HG03460 (cell line): ENCODE data around the gene GMPS.
"Not testable (repeated sequence)": the region's sequence is repeated elsewhere in the genome, so short reads cannot be mapped to it uniquely, and the experiment has no call there.

Source experiments
- ATAC-seq: cut with Tn5 transposase; IDR thresholded peaks from one replicate; pipeline ENCODE4 v1.9.1; 2021; ENCODE audit not compliant: unreplicated experiment

GMPS gene

GRCh38 chr3:155871746-155872158 lies 1.3 kb downstream of the GMPS start:
- ATAC-seq: peak; percentile 3

GRCh38 chr3:155872904-155873646 lies 2.6 kb downstream of the GMPS start:
- no peak for ATAC-seq

- ATAC-seq: no peak
These were observed 5.6 kb downstream of the GMPS start for GRCh38 chr3:155876037-155876436.

- ATAC-seq: no peak
These were observed 6.1 kb downstream of the GMPS start for GRCh38 chr3:155876503-155876902.

- ATAC-seq: no peak
These were observed 9.8 kb downstream of the GMPS start for GRCh38 chr3:155880286-155880685.

- no peak for ATAC-seq
These were observed 13.8 kb downstream of the GMPS start for GRCh38 chr3:155884292-155884691.

GRCh38 chr3:155885292-155885691 lies 14.8 kb downstream of the GMPS start:
- no peak for ATAC-seq

- not testable (repeated sequence) for ATAC-seq
These were observed 15.9 kb downstream of the GMPS start for GRCh38 chr3:155886348-155886747.

- ATAC-seq: no peak
These were observed 16.5 kb downstream of the GMPS start for GRCh38 chr3:155886915-155887314.

- no peak for ATAC-seq
These were observed 18.8 kb downstream of the GMPS start for GRCh38 chr3:155889212-155889611.

GRCh38 chr3:155889952-155890351 lies 19.5 kb downstream of the GMPS start:
- no peak for ATAC-seq

- no peak for ATAC-seq
These were observed 20.3 kb downstream of the GMPS start for GRCh38 chr3:155890671-155891190.

- ATAC-seq: no peak
These were observed 20.9 kb downstream of the GMPS start for GRCh38 chr3:155891321-155891720.

GRCh38 chr3:155895379-155895900 lies 25.0 kb downstream of the GMPS start:
- ATAC-seq: no peak

- no peak for ATAC-seq
These were observed 36.5 kb downstream of the GMPS start for GRCh38 chr3:155906900-155907299.

- no peak for ATAC-seq
These were observed 37.6 kb downstream of the GMPS start for GRCh38 chr3:155908086-155908485.

GRCh38 chr3:155908605-155909004 lies 38.2 kb downstream of the GMPS start:
- ATAC-seq: no peak

GRCh38 chr3:155912090-155912489 lies 41.6 kb downstream of the GMPS start:
- no peak for ATAC-seq

- no peak for ATAC-seq
These were observed 42.2 kb downstream of the GMPS start for GRCh38 chr3:155912579-155913190.

GRCh38 chr3:155917781-155918180 lies 47.3 kb downstream of the GMPS start:
- no peak for ATAC-seq

GRCh38 chr3:155919728-155920127 lies 49.3 kb downstream of the GMPS start:
- ATAC-seq: no peak

- no peak for ATAC-seq
These were observed 51.0 kb downstream of the GMPS start for GRCh38 chr3:155921486-155921885.
